Peyer's patch (tissue), 4 donors: ENCODE measurements around the gene TP53AIP1.

Experiments
- CTCF ChIP-seq, 6 experiments: fragments of 450-650 bp in 4 of 6; fragments of 200-600 bp in 2 of 6; sonication (generic) in 1 of 6; IDR thresholded peaks; one replicate each; pipeline ENCODE4 v1.5.1; 2017 to 2019; ENCODE audit warnings: antibody characterized with exemption in 6 of 6, mild to moderate bottlenecking in 3 of 6, moderate library complexity in 1 of 6
- POLR2A ChIP-seq, 2 donors: fragments of 450-650 bp; IDR thresholded peaks; one replicate each; pipeline ENCODE4 v1.5.1; 2017; ENCODE audit warnings: antibody characterized with exemption in 2 of 2, mild to moderate bottlenecking in 2 of 2, moderate library complexity in 2 of 2

DNA sequence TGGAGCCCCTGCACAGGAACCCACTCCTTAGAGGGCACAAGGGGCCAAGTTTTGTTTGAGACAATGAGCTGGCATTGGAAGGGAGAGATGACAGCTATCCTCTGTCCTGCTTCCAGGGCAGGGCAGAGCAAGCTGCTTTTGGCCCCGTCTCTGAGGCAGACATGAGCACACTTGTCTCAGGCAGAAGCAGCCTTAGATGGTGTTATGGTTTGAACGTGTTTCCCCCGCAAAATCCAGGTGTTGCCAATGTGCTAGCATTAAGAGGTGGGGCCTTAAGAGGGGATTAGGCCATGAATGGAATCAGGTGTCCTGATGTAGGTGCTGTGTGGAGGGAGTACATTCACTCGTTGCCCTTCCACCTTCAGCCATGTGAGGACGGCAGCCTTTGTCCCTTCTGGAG, 2.5 kb downstream of the TP53AIP1 start:
- no peak for TF ChIP-seq CTCF (IDR thresholded peaks at IDR 0.05)
- no peak for TF ChIP-seq POLR2A (IDR thresholded peaks at IDR 0.05)
